ENCODE data around the gene DPCD. TPM values are rescaled to one million over a fixed set of nuclear protein-coding genes. Genes with fewer than 3 reads are reported as not detected.
"Not testable (repeated sequence)": the region's sequence is repeated elsewhere in the genome, so short reads cannot be mapped to it uniquely, and the experiment has no call there.

The DPCD gene
- total RNA-seq, 1 experiment from 2014 or later: 40.0 TPM

DNA sequence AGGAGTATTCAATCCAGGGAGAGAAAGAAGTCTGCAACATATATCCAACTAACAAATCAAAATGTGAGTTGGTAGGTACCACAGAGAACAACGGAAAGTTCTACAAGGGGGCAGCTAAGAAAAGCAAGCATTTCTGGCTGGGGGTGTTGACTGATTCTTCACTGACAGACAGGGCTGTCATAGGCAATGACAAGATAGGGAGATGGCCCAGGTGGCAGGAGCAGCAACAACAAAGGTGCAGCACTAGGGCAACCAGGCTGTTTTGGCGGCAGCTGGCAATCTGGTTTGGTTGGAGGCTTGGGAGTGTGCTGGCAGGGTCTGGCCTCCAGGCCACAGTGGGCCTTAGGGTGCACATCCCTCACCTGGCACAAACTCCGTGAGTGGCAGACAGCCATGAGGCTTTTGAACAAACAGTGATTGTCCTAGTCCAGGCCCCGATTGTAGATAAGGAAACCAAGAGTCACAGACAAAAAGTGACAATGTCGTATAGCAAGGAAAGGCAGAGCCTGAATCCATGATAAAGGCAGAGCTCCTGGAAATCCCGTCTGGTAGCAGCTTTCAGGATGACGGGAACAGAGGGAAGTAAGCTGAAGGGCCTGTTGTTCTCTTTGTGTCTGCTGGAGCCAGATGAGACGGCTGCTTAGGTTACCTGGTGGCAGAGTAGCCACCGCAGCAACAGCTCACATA lies 28.4 kb downstream of the DPCD start:
- DNase-seq (ENCODE audit: extremely low read depth, low read depth): no peak

DNA sequence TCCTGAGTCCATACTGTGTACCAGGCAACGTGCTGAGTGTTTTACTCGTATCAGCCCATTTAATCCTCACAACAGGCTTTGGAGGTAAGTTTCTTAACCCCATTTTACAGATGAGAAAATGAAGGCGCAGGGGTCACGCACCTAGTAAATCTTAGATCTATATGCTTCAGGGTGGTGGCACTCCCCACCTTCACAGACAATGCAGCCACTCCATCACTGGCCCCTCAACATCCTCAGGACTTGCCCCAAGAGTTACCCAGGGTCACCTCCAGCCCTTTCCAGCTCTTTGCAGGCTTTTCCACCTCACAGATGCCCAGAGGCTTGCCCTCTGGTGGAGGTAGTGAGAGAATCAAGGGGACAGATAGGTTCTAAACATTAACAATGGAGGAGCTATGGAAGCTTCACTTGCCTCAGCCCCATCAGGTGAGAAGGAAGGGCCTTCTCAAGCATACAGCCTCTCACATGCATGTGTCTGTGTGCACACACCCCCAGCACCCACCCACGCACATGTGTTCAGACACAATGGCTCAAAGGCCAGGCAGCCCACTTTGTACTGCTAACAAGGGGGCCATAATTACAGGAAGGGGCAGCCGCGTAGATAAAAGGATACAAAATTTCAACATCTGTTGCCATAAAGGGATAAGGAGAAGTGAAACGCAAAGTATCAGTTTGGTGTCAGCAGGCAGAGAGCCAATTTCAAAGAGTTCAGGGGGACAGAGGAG lies 29.1 kb downstream of the DPCD start:
- DNase-seq (ENCODE audit: extremely low read depth, low read depth): no peak

DNA sequence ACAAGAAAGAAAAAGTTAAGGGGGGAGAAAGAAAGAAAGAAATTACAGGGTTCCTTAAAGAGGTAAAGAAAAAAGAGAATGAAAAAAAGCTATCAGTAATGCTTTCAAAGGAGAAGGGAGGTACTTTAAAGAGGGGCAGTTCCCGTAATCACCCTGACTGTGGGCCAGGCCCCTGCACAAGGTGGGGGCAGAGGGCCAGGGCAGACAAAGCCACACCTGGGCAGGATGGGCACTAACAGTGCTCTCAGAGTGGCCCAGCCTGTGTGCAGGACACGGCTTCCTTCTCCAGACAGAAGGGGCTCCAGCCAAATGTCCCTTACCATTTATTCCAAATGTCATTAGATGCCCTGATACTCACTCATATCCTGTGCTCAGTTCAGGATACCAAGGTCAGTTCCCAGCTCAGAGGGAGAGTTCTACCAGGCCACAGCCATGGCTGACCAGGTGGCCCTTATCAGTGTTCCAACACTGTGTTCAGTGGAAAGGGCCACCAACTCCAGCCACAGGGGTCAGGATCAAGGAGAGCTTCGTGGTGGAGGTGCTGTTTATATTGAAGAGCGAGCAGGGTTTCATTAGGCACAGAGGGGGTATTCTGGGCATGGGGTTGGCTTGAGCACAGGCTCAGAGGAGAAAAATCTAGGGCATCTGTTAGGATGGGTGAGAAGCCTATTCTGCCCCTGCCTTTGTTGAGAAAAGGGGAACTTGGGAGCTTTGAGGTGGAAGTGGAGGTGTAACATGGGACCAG lies 29.9 kb downstream of the DPCD start:
- no peak for DNase-seq (ENCODE audit: extremely low read depth, low read depth)

DNA sequence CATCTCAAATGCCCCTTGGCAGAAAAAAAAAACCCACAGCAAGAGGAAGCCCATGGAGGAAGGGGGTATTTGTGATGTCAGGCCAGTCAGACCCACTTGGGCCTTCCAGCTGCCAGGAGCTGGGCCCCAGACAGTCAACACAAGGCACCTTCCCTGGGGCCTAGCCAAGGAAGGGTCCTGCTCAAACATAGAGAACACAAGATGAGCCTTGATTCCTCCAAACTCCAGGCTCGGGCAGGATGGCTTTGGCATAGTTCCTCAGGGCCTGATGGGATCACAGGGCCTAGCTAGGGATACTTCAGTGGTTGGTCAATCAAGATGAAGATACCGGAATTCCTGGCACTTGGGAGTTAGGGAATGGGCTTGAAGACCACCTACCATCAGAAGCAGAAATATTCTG lies 30.8 kb downstream of the DPCD start:
- DNase-seq (ENCODE audit: extremely low read depth, low read depth): no peak

DNA sequence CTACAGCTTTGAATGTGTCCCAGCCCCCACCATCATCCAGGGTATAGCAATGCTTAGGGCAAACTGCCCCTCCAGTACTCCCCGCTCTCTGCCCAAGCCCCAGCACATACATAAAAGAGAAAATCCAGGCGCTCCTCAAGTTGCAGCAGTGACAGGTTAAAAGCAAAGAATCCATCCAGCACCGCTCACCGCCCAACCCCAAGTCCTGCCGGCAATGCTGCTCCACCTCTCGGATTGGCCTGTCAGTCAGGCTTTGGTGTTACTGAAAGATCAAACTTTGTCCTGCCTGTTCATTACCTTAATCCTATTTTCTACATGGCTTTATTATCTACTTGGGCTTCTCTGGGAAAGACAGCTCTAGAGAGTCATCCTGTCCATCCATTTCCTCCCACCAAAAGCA lies 31.9 kb downstream of the DPCD start:
- DNase-seq (ENCODE audit: extremely low read depth, low read depth): no peak

DNA sequence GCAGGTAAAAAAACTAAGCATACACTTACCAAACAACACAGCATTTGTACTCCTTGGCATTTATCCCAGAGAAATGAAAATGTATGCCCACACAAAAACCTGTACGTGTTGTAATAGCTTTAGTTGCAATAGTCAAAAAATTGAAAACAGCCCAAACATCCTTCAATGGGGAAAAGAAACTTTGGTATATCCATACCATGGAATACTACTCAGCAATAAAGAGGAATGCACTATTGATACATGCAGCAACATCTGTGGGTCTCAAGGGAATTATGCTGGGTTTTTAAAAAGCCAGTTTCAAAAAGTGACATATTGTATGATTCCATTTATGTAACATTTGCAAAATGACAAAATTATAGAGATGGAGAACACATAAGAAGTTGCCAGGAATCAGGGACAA lies 35.4 kb downstream of the DPCD start:
- no peak for DNase-seq (ENCODE audit: extremely low read depth, low read depth)

- DNase-seq (ENCODE audit: extremely low read depth, low read depth): no peak
These were observed 36.5 kb downstream of the DPCD start for GRCh38 chr10:101624526-101625102.

GRCh38 chr10:101625821-101626412 lies 37.8 kb downstream of the DPCD start:
- DNase-seq (ENCODE audit: extremely low read depth, low read depth): no peak

DNA sequence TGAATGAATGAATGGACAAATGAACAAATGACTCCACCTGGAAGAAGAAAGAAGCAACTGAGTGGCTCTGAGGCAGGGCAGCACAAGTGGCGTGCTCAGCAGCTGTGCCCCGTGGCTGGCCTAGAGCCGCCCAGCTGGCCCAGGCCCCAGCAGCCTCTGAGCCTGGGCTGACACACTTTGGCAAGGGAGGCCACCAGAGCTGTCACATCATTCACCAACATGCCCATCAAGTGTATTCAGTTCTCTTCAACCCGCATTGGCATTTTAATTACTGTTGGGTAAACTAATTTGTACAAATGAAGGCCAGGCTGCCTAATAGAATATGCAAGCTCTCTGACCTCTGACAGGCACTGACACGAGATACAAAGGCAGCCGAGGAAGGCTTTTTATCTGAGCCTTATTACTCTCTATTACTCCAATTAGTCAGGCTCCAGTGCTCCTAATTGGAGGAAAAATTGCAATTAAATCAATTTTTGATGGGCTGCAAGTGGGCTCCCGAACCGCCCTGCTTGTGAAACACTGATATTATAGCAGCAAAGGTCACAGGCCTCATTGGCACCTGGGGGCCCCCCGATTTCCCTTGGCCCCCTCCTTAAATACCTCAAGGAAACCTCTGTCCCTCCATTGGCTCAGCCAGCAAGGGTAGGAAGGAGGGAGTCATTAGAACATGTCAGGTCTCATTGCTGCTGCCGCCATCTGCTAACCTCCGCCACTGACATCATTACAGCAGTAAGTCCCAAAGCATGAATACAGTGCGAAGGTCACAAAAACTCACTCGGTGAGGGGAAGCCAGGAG lies 41.9 kb downstream of the DPCD start:
- DNase-seq (ENCODE audit: extremely low read depth, low read depth): no peak

GRCh38 chr10:101630633-101630920 lies 42.5 kb downstream of the DPCD start:
- no peak for DNase-seq (ENCODE audit: extremely low read depth, low read depth)

DNA sequence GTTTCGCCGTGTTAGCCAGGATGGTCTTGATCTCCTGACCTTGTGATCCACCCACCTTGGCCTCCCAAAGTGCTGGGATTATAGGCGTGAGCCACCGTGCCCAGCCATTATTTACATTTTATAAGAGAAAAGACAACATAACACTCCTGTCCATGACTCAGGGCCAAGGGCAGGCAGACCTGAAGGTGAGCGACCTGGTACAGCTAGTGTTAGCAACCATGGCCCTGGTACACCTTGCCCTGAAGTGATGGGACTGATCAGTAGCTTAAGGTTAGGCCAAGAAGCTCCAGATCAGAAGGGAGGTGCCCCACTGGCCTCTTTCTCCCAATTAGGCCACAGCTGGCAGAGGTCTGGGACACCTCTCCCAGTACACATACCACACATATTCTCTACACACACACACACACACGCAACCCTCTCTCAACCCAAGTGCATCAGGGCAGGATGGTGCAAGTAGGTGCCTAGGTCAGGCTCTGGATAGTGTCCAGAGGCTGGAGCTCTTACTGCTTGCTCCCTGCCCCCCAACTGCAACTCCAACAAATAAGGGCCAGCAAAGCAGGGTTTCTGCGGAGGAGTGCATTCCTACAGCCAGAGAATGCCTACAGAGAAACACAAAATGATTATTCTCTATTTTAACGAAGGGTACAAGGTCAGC lies 43.8 kb downstream of the DPCD start:
- no peak for DNase-seq (ENCODE audit: extremely low read depth, low read depth)

DNA sequence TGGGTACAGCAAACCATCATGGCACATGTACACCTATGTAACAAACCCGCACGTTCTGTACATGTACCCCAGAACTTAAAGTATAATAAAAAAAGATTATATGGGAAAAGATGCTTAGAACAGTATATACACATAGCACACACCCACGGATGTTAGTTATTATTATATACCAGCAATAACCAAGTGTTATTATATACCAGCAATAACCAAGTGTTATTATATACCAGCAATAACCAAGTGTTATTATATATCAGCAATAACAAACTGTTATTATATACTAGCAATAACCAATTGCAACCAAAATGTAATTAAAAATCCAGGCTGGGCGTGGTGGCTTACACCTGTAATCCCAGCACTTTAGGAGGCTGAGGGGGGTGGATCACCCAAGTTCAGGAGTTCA lies 45.4 kb downstream of the DPCD start:
- DNase-seq (ENCODE audit: extremely low read depth, low read depth): not testable (repeated sequence)

GRCh38 chr10:101639141-101639900 lies 51.2 kb downstream of the DPCD start:
- DNase-seq (ENCODE audit: extremely low read depth, low read depth): no peak

GRCh38 chr10:101643546-101643945 lies 55.4 kb downstream of the DPCD start:
- no peak for DNase-seq (ENCODE audit: extremely low read depth, low read depth)

DNA sequence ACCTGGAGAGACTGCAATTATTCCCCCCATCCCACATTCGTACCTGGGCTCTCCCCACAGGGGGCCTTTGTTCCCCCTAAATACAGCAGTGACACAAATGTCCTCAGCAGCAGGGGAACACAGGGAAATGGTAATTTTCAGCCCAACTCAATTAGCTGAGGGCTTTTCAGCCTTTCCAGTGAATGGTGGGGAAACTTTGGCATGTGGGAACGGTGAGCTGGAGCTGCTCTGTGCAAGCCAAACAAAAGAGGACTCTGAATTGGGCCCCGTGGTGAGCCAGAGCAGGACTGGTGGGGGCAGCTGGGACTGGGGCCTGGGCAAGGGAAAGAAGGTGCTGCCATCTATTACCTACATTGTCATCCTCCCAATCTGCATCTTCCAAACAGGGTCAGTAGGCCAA lies 55.9 kb downstream of the DPCD start:
- no peak for DNase-seq (ENCODE audit: extremely low read depth, low read depth)

DNA sequence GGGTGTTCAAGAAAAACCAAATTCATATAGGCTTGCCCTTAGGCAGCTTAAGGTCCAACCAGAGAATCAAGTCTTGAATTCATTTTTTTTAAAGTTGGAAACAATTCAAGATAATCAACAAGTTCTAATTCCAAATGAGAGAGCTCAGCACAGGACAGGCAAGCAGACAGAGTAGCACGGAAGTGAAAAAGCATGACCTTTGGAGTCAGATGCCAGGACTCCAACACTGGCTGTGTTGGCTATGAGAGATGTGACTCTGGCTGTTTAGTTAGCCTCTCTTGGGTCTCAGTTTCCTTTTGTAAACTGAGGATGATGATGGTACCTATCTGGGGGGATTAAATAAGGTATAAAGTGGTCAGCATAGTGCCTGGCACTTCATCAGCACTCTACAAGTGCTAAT lies 57.5 kb downstream of the DPCD start:
- DNase-seq (ENCODE audit: extremely low read depth, low read depth): no peak

- no peak for DNase-seq (ENCODE audit: extremely low read depth, low read depth)
These were observed 58.2 kb downstream of the DPCD start for GRCh38 chr10:101646364-101646763.

- no peak for DNase-seq (ENCODE audit: extremely low read depth, low read depth)
These were observed 59.1 kb downstream of the DPCD start for GRCh38 chr10:101647255-101647654.

GRCh38 chr10:101649525-101650085 lies 61.5 kb downstream of the DPCD start:
- no peak for DNase-seq (ENCODE audit: extremely low read depth, low read depth)

Data from NCI-H460 (cell line).